Keratinocyte (primary cell): ENCODE results near the gene GUCY2C. TPM values are rescaled to one million over a fixed set of nuclear protein-coding genes. Genes with fewer than 3 reads are reported as not detected.

ENCODE experiments used
- DNase-seq: peaks from one replicate; pipeline ENCODE4 v3.0.0-alpha.2; 2011; ENCODE audit warnings: low read depth, missing footprints, low spot score
- FAIRE-seq: peaks from 2 replicates; lab custom pipeline; 2011; peaks lifted over from hg19 to GRCh38; lab: Jason Lieb, UNC
- H2AFZ ChIP-seq: 2 replicates; pipeline ENCODE4 v1.6.0; 2012; ENCODE audit warnings: low read length, control low read depth, inconsistent platforms; ENCODE audit not compliant: control insufficient read depth
- H3K27ac ChIP-seq: 2 replicates; pipeline ENCODE4 v1.5.1; 2011; ENCODE audit warnings: low read length; ENCODE audit not compliant: control insufficient read depth, insufficient read depth
- H3K27me3 ChIP-seq: 3 replicates; pipeline ENCODE4 v1.6.0; 2011; ENCODE audit warnings: low read length; ENCODE audit not compliant: control insufficient read depth, insufficient read depth; ENCODE audit errors: extremely low read depth
- H3K36me3 ChIP-seq, 2 experiments: 2 replicates in 1 of 2; 3 replicates in 1 of 2; pipeline ENCODE4 v1.5.1; 2011; ENCODE audit warnings: low read length in 2 of 2, mild to moderate bottlenecking in 1 of 2; ENCODE audit not compliant: control insufficient read depth in 2 of 2, insufficient read depth in 2 of 2; ENCODE audit errors: extremely low read depth in 1 of 2
- H3K4me1 ChIP-seq: 3 replicates; pipeline ENCODE4 v1.5.1; 2011; ENCODE audit warnings: low read length; ENCODE audit not compliant: control insufficient read depth, insufficient read depth; ENCODE audit errors: extremely low read depth
- H3K4me2 ChIP-seq: 3 replicates; pipeline ENCODE4 v1.6.0; 2011; ENCODE audit warnings: low read depth, low read length; ENCODE audit not compliant: control insufficient read depth, insufficient read depth; ENCODE audit errors: extremely low read depth
- H3K4me3 ChIP-seq, 3 experiments: fragments of 200-600 bp in 1 of 3; sonication (generic) in 1 of 3; 2 replicates in 2 of 3; 3 replicates in 1 of 3; pipeline ENCODE4 v1.5.1; 2011 to 2016; ENCODE audit warnings: low read length in 3 of 3, mild to moderate bottlenecking in 3 of 3, control low read depth in 2 of 3, inconsistent platforms in 1 of 3, low read depth in 1 of 3, mixed read lengths in 1 of 3, mixed run types in 1 of 3, moderate library complexity in 1 of 3; ENCODE audit not compliant: control insufficient read depth in 2 of 3, insufficient read depth in 2 of 3; ENCODE audit errors: extremely low read depth in 1 of 3
- H3K79me2 ChIP-seq: 2 replicates; pipeline ENCODE4 v1.6.0; 2012; ENCODE audit warnings: low read length; ENCODE audit not compliant: control insufficient read depth, insufficient read depth
- H3K9ac ChIP-seq: 3 replicates; pipeline ENCODE4 v1.6.0; 2011; ENCODE audit warnings: low read length; ENCODE audit not compliant: control insufficient read depth, insufficient read depth; ENCODE audit errors: extremely low read depth
- H3K9me1 ChIP-seq: 3 replicates; pipeline ENCODE4 v1.6.0; 2011; ENCODE audit warnings: low read length; ENCODE audit not compliant: control insufficient read depth, insufficient read depth; ENCODE audit errors: extremely low read depth
- H3K9me3 ChIP-seq: 2 replicates; pipeline ENCODE4 v1.5.1; 2012; ENCODE audit warnings: low read depth, low read length; ENCODE audit not compliant: control insufficient read depth
- H4K20me1 ChIP-seq: 3 replicates; pipeline ENCODE4 v1.6.0; 2011; ENCODE audit warnings: low read length; ENCODE audit not compliant: control insufficient read depth, insufficient read depth; ENCODE audit errors: extremely low read depth
- EZH2 ChIP-seq: IDR thresholded peaks from one replicate; pipeline ENCODE4 v1.6.1; 2012; ENCODE audit warnings: inconsistent platforms, mild to moderate bottlenecking, low read length, moderate library complexity
- dilution Hi-C: fragments of 300-500 bp; cut with MboI; formaldehyde crosslinking; loops from one replicate; pipeline ENCODE4 v1.7.0; 2020; ENCODE audit warnings: low sequenced_read_pairs; ENCODE audit not compliant: extremely low pct_ligation_motif_present
- polyA plus RNA-seq, 5 experiments: library from polyadenylated mRNA; depleted of rRNA in 3 of 5; stranded (reverse) in 3 of 5; stranded (forward) in 1 of 5; unstranded in 1 of 5; fragments of >200 nt; gene quantifications; 1 replicate in 1 of 5; 2 replicates in 3 of 5; 3 replicates in 1 of 5; pipeline versions ENCODE4 v1.2.1 to v1.2.3, GENCODE V29; 2011 to 2012; ENCODE audit warnings: missing spikeins in 2 of 5, low read depth in 1 of 5, low replicate concordance in 1 of 5
- TF ChIP-seq, protein P1 (sequence below), 3 experiments: IDR thresholded peaks in 1 of 3; conservative IDR thresholded peaks in 1 of 3; optimal IDR thresholded peaks in 1 of 3; 2 replicates in 2 of 3; 3 replicates in 1 of 3; pipeline versions ENCODE3 to v1.5.1; 2011; ENCODE audit warnings: low read length in 3 of 3, mild to moderate bottlenecking in 3 of 3, moderate library complexity in 2 of 3, control low read depth in 1 of 3, inconsistent platforms in 1 of 3; ENCODE audit not compliant: insufficient read depth in 2 of 3; ENCODE audit errors: extremely low read depth in 1 of 3

GUCY2C gene
- polyA plus RNA-seq, 1 donor (not counting 4 experiments of a cell fraction or from before 2014, with no cell fraction given), result 0.03 TPM

DNA sequence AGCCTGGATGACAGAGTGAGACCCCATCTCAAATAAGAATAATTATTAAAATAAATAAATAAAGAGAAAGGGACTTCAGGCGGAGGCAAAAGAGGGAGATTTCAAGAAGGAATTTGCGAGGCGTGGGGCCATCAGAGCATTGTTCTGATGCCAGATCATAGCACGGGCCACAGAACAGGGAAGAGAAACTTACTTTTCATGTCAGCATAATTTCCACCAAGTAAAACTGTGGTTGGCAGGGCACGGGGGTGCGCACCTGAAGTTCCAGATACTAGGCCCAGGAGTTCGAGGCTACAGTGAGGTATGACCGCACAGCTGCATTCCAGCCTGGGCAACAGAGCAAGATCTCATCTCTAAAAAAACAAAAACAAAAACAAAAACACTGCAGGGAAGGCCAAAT lies 117.8 kb downstream of the GUCY2C start:
- Histone ChIP-seq H2AFZ (no peak overlapping the region), H3K4me3 (no peak overlapping the region), H3K9me1 (no peaks in the 10 kb centered on the region), H3K27me3 (no peaks in the 10 kb centered on the region), H3K9ac (no peak overlapping the region), H3K27ac (no peak overlapping the region), H3K9me3 (no peaks in the 10 kb centered on the region), H4K20me1 (no peaks in the 10 kb centered on the region), H3K4me1 (no peaks in the 10 kb centered on the region), H3K4me2 (no peak overlapping the region), H3K36me3 (no peaks in the 10 kb centered on the region), H3K79me2 (no peaks in the 10 kb centered on the region)
- dilution Hi-C loops, result no loop called here
- DNase-seq (no peak), FAIRE-seq (no peak)
- no peak for TF ChIP-seq EZH2
- TF ChIP-seq, protein P1, sequence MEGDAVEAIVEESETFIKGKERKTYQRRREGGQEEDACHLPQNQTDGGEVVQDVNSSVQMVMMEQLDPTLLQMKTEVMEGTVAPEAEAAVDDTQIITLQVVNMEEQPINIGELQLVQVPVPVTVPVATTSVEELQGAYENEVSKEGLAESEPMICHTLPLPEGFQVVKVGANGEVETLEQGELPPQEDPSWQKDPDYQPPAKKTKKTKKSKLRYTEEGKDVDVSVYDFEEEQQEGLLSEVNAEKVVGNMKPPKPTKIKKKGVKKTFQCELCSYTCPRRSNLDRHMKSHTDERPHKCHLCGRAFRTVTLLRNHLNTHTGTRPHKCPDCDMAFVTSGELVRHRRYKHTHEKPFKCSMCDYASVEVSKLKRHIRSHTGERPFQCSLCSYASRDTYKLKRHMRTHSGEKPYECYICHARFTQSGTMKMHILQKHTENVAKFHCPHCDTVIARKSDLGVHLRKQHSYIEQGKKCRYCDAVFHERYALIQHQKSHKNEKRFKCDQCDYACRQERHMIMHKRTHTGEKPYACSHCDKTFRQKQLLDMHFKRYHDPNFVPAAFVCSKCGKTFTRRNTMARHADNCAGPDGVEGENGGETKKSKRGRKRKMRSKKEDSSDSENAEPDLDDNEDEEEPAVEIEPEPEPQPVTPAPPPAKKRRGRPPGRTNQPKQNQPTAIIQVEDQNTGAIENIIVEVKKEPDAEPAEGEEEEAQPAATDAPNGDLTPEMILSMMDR (optimal IDR thresholded peaks at IDR 0.05 in 1 of 3, IDR thresholded peaks at IDR 0.05 in 1 of 3, conservative IDR thresholded peaks at IDR 0.05 in 1 of 3; ENCODE audit: extremely low read depth in 1 of 3, insufficient read depth in 2 of 3, low read length in 3 of 3), result no peak

DNA sequence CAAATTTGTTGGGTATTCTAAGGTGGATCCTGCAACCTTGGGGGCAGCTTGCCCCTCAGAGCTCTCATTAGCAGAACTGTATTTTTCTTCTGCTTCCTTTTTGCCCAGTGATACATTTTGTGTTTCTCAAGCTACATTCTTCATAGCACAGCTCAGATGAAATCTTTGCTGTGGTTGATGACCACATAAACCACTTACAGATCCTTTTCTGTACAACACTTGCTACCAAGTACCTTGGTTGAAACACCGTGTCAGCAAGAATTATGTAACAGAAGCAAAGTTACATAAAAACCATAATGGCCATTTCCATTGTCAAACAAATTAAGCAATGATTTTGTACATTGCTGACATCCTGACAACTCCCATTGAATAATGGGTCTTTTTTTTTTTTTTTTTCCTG lies 119.1 kb downstream of the GUCY2C start:
- Histone ChIP-seq H3K9me3 (no peaks in the 10 kb centered on the region), H2AFZ (no peak overlapping the region), H3K9ac (no peak overlapping the region), H3K9me1 (no peaks in the 10 kb centered on the region), H3K4me2 (no peak overlapping the region), H3K36me3 (no peaks in the 10 kb centered on the region), H3K27me3 (no peaks in the 10 kb centered on the region), H3K4me1 (no peaks in the 10 kb centered on the region), H3K79me2 (no peaks in the 10 kb centered on the region), H3K27ac (no peak overlapping the region), H4K20me1 (no peaks in the 10 kb centered on the region), H3K4me3 (no peak overlapping the region)
- DNase-seq, result no peak
- no peak for FAIRE-seq
- TF ChIP-seq, protein P1 (optimal IDR thresholded peaks at IDR 0.05 in 1 of 3, IDR thresholded peaks at IDR 0.05 in 1 of 3, conservative IDR thresholded peaks at IDR 0.05 in 1 of 3; ENCODE audit: extremely low read depth in 1 of 3, insufficient read depth in 2 of 3, low read length in 3 of 3), result no peak
- no peak for TF ChIP-seq EZH2
- dilution Hi-C loops, result no loop called here
